Natural killer cell treated with Interleukin-12 subunit alpha and Interleukin-12 subunit beta and Interleukin-15 and Interleukin-18, amount 100 ng/mL, for 72 hours (primary cell): ENCODE data around the gene PGM2. TPM values are rescaled to one million over a fixed set of nuclear protein-coding genes. Genes with fewer than 3 reads are reported as not detected.

Source experiments
- ATAC-seq, 2 donors: fragments of 150-1000 bp; cut with Tn5 transposase in 1 of 2; sonication (Bioruptor Pico), chemical (Tn5 transposase) in 1 of 2; 2 replicates each; pipeline ENCODE4 v1.10.0; 2021
- DNase-seq: peaks from one replicate; pipeline ENCODE4 v3.0.0; 2022; ENCODE audit warnings: low spot score
- H3K27ac Mint-ChIP-seq, 2 donors: 1 replicate in 1 of 2; 2 replicates in 1 of 2; pipeline ENCODE4 v1.8.0; 2022; ENCODE audit warnings: mixed read lengths in 2 of 2, mild to moderate bottlenecking in 1 of 2, moderate library complexity in 1 of 2
- H3K27me3 Mint-ChIP-seq, 2 donors: 1 replicate in 1 of 2; 2 replicates in 1 of 2; pipeline ENCODE4 v1.8.0; 2022; ENCODE audit warnings: mixed read lengths in 2 of 2
- H3K36me3 Mint-ChIP-seq: one replicate; pipeline ENCODE4 v1.8.0; 2022; ENCODE audit warnings: mixed read lengths
- H3K4me1 Mint-ChIP-seq, 2 donors: 1 replicate in 1 of 2; 2 replicates in 1 of 2; pipeline ENCODE4 v1.8.0; 2022; ENCODE audit warnings: low read depth in 2 of 2, mixed read lengths in 2 of 2, mild to moderate bottlenecking in 1 of 2
- H3K4me3 Mint-ChIP-seq: one replicate; pipeline ENCODE4 v1.8.0; 2022; ENCODE audit warnings: mixed read lengths
- H3K9me3 Mint-ChIP-seq: 2 replicates; pipeline ENCODE4 v1.8.0; 2022; ENCODE audit warnings: mixed read lengths
- total RNA-seq, 2 donors: library from RNA; stranded (reverse); gene quantifications; one replicate each; pipeline ENCODE4 v1.2.3, GENCODE V29; 2022

PGM2 gene
- total RNA-seq, 2 donors from 2014 or later = 50.7 to 52.2 TPM

- DNase-seq (no peak), ATAC-seq (no peak)
- peaks cover 0 to 5% of the 10 kb centered on the region in 2 donors for H3K27me3 Mint-ChIP-seq
- no peaks in the 10 kb centered on the region for H3K9me3 Mint-ChIP-seq
- no peak overlapping the region for H3K27ac Mint-ChIP-seq
- no peaks in the 10 kb centered on the region for H3K36me3 Mint-ChIP-seq
- peaks cover 8 to 12% of the 10 kb centered on the region in 2 donors for H3K4me1 Mint-ChIP-seq
- H3K4me3 Mint-ChIP-seq = no peak overlapping the region
Measured at GRCh38 chr4:37885496-37885895, 59.0 kb downstream of the PGM2 start.

- Mint-ChIP-seq H3K27ac (no peak overlapping the region), H3K4me1 (peaks cover 20 to 22% of the 10 kb centered on the region in 2 donors), H3K36me3 (no peaks in the 10 kb centered on the region), H3K9me3 (no peaks in the 10 kb centered on the region), H3K4me3 (peak overlapping the region; percentile 27), H3K27me3 (no peaks in the 10 kb centered on the region)
- peak in 1 of 2 donors; percentile 41 for ATAC-seq
- DNase-seq = no peak
Measured at GRCh38 chr4:37889849-37890800, 63.6 kb downstream of the PGM2 start.

GRCh38 chr4:37890801-37891259, 64.3 kb downstream of the PGM2 start, which contains the start of gene TBC1D1:
TSS of gene TBC1D1 (plus strand) at chr4:37891084. CDS start at chr4:37902096, 11,012 bp downstream.
- Mint-ChIP-seq H3K4me3 (peak within 1 kb of the TSS; percentile 79), H3K9me3 (no peaks in the 10 kb centered on the region), H3K27ac (peak within 1 kb of the TSS; percentile 70 to 89), H3K4me1 (peaks cover 21 to 23% of the 10 kb centered on the region in 2 donors), H3K27me3 (no peaks in the 10 kb centered on the region), H3K36me3 (no peaks in the 10 kb centered on the region)
- ATAC-seq (peak; percentile 61 to 79), DNase-seq (peak; percentile 82)

- Mint-ChIP-seq H3K4me1 (peaks cover 22 to 28% of the 10 kb centered on the region in 2 donors), H3K4me3 (peak overlapping the region; percentile 79), H3K36me3 (no peaks in the 10 kb centered on the region), H3K9me3 (no peaks in the 10 kb centered on the region), H3K27me3 (no peaks in the 10 kb centered on the region), H3K27ac (peak overlapping the region; percentile 70 to 89)
- DNase-seq (peak; percentile 71), ATAC-seq (peak; percentile 75 to 78)
Measured at GRCh38 chr4:37891260-37892159, 65.0 kb downstream of the PGM2 start.

GRCh38 chr4:37892641-37893040, 66.2 kb downstream of the PGM2 start:
- no peak for DNase-seq
- peaks cover 24 to 32% of the 10 kb centered on the region in 2 donors for H3K4me1 Mint-ChIP-seq
- H3K36me3 Mint-ChIP-seq = no peaks in the 10 kb centered on the region
- peak overlapping the region; percentile 79 for H3K4me3 Mint-ChIP-seq
- H3K27me3 Mint-ChIP-seq = no peaks in the 10 kb centered on the region
- no peaks in the 10 kb centered on the region for H3K9me3 Mint-ChIP-seq
- H3K27ac Mint-ChIP-seq = peak overlapping the region; percentile 70 to 89
- ATAC-seq = peak in 1 of 2 donors; percentile 60

GRCh38 chr4:37893164-37893563, 66.7 kb downstream of the PGM2 start:
- ATAC-seq = no peak
- H3K4me3 Mint-ChIP-seq = peak overlapping the region; percentile 79
- DNase-seq = no peak
- no peaks in the 10 kb centered on the region for H3K27me3 Mint-ChIP-seq
- H3K27ac Mint-ChIP-seq = peak overlapping the region; percentile 70 to 89
- H3K4me1 Mint-ChIP-seq = peaks cover 24 to 32% of the 10 kb centered on the region in 2 donors
- no peaks in the 10 kb centered on the region for H3K36me3 Mint-ChIP-seq
- H3K9me3 Mint-ChIP-seq = no peaks in the 10 kb centered on the region

GRCh38 chr4:37895271-37895670, 68.8 kb downstream of the PGM2 start:
- H3K36me3 Mint-ChIP-seq = peaks cover 4% of the 10 kb centered on the region
- no peak overlapping the region for H3K27ac Mint-ChIP-seq
- peaks cover 33 to 38% of the 10 kb centered on the region in 2 donors for H3K4me1 Mint-ChIP-seq
- H3K27me3 Mint-ChIP-seq = no peaks in the 10 kb centered on the region
- no peak overlapping the region for H3K4me3 Mint-ChIP-seq
- no peak for ATAC-seq
- H3K9me3 Mint-ChIP-seq = peaks cover 2% of the 10 kb centered on the region
- DNase-seq = no peak

GRCh38 chr4:37896206-37896860, 69.8 kb downstream of the PGM2 start:
- Mint-ChIP-seq H3K4me3 (no peak overlapping the region), H3K36me3 (peaks cover 4% of the 10 kb centered on the region), H3K9me3 (peaks cover 2% of the 10 kb centered on the region), H3K27me3 (no peaks in the 10 kb centered on the region), H3K4me1 (peaks cover 33 to 38% of the 10 kb centered on the region in 2 donors), H3K27ac (no peak overlapping the region)
- ATAC-seq (no peak), DNase-seq (no peak)

GRCh38 chr4:37902212-37902611, 75.7 kb downstream of the PGM2 start:
- H3K4me3 Mint-ChIP-seq = no peak overlapping the region
- ATAC-seq (no peak), DNase-seq (no peak)
- no peaks in the 10 kb centered on the region for H3K27me3 Mint-ChIP-seq
- H3K4me1 Mint-ChIP-seq = peaks cover 18 to 25% of the 10 kb centered on the region in 2 donors
- peaks cover 10% of the 10 kb centered on the region for H3K36me3 Mint-ChIP-seq
- no peak overlapping the region for H3K27ac Mint-ChIP-seq
- peaks cover 2% of the 10 kb centered on the region for H3K9me3 Mint-ChIP-seq

GRCh38 chr4:37902738-37903693, 76.5 kb downstream of the PGM2 start:
- H3K27me3 Mint-ChIP-seq = no peaks in the 10 kb centered on the region
- H3K27ac Mint-ChIP-seq = no peak overlapping the region
- H3K4me1 Mint-ChIP-seq = peaks cover 25% of the 10 kb centered on the region in 2 donors
- no peak overlapping the region for H3K4me3 Mint-ChIP-seq
- DNase-seq (no peak), ATAC-seq (no peak)
- H3K36me3 Mint-ChIP-seq = peaks cover 10% of the 10 kb centered on the region
- peaks cover 2% of the 10 kb centered on the region for H3K9me3 Mint-ChIP-seq

- peaks cover 2% of the 10 kb centered on the region for H3K9me3 Mint-ChIP-seq
- H3K4me3 Mint-ChIP-seq = no peak overlapping the region
- ATAC-seq = no peak
- no peaks in the 10 kb centered on the region for H3K27me3 Mint-ChIP-seq
- peaks cover 10% of the 10 kb centered on the region for H3K36me3 Mint-ChIP-seq
- H3K27ac Mint-ChIP-seq = no peak overlapping the region
- peaks cover 20 to 21% of the 10 kb centered on the region in 2 donors for H3K4me1 Mint-ChIP-seq
- no peak for DNase-seq
Measured at GRCh38 chr4:37903901-37904300, 77.4 kb downstream of the PGM2 start.

- peaks cover 6% of the 10 kb centered on the region for H3K36me3 Mint-ChIP-seq
- H3K27me3 Mint-ChIP-seq = no peaks in the 10 kb centered on the region
- ATAC-seq (no peak), DNase-seq (no peak)
- H3K4me1 Mint-ChIP-seq = peaks cover 12 to 15% of the 10 kb centered on the region in 2 donors
- H3K4me3 Mint-ChIP-seq = no peak overlapping the region
- H3K27ac Mint-ChIP-seq = no peak overlapping the region
- no peaks in the 10 kb centered on the region for H3K9me3 Mint-ChIP-seq
Measured at GRCh38 chr4:37904824-37905223, 78.3 kb downstream of the PGM2 start.
